Vagina (tissue), 2 donors: ENCODE results near the gene SNORC. TPM values are rescaled to one million over a fixed set of nuclear protein-coding genes. Genes with fewer than 3 reads are reported as not detected.

ENCODE experiments used
- DNase-seq, 2 donors: peaks; one replicate each; pipeline ENCODE4 v3.0.0-alpha.2; 2017; ENCODE audit errors: extremely low spot score in 2 of 2
- H3K27ac ChIP-seq: fragments of 200-600 bp; sonication (generic); one replicate; pipeline ENCODE4 v1.5.1; 2019
- H3K27me3 ChIP-seq: fragments of 200-600 bp; sonication (generic); one replicate; pipeline ENCODE4 v1.5.1; 2019
- H3K36me3 ChIP-seq, 2 donors: fragments of 200-600 bp; sonication (generic); one replicate each; pipeline ENCODE4 v1.5.1; 2017 to 2019
- H3K4me1 ChIP-seq: fragments of 200-600 bp; sonication (generic); one replicate; pipeline ENCODE4 v1.5.1; 2019
- H3K4me3 ChIP-seq, 2 donors: fragments of 200-600 bp; sonication (generic); 1 replicate in 1 of 2; 2 replicates in 1 of 2; pipeline ENCODE4 v1.5.1; 2016 to 2019
- H3K9me3 ChIP-seq: fragments of 200-600 bp; sonication (generic); one replicate; pipeline ENCODE4 v1.5.1; 2019
- CTCF ChIP-seq, 3 experiments: fragments of 450-650 bp in 2 of 3; fragments of 200-600 bp in 1 of 3; sonication (generic) in 1 of 3; IDR thresholded peaks; one replicate each; pipeline ENCODE4 v1.5.1; 2017 to 2019; ENCODE audit warnings: antibody characterized with exemption in 3 of 3, mild to moderate bottlenecking in 2 of 3, moderate library complexity in 2 of 3
- POLR2A ChIP-seq, 2 donors: fragments of 450-650 bp; IDR thresholded peaks; one replicate each; pipeline ENCODE4 v1.6.1; 2017; ENCODE audit warnings: antibody characterized with exemption in 2 of 2, mild to moderate bottlenecking in 2 of 2, moderate library complexity in 2 of 2
- POLR2AphosphoS5 ChIP-seq, 2 donors: sonication (generic); formaldehyde crosslinking; IDR thresholded peaks; one replicate each; pipeline ENCODE4 v1.9.0; 2017; ENCODE audit warnings: antibody characterized with exemption in 2 of 2, mild to moderate bottlenecking in 2 of 2, low read depth in 1 of 2; ENCODE audit not compliant: insufficient read depth in 1 of 2
- intact Hi-C: fragments of 100-400 bp; cut with DNase I; formaldehyde crosslinking; loops from one replicate; pipeline ENCODE4 v1.15.1; 2023
- total RNA-seq: library from RNA; depleted of rRNA; stranded (reverse); fragments of >200 nt; gene quantifications from one replicate; pipeline ENCODE4 v1.2.3, GENCODE V29; 2016

Gene SNORC
- total RNA-seq, 1 donor from 2014 or later, result not detected

GRCh38 chr2:232875256-232876121 is 5.4 kb downstream of the SNORC start:
- peaks cover 8% of the 10 kb centered on the region for H3K4me1 ChIP-seq
- peak overlapping the region; percentile 39 to 41 for H3K4me3 ChIP-seq
- no peaks in the 10 kb centered on the region for H3K36me3 ChIP-seq
- H3K27ac ChIP-seq, result no peak overlapping the region
- H3K27me3 ChIP-seq, result no peaks in the 10 kb centered on the region
- no peaks in the 10 kb centered on the region for H3K9me3 ChIP-seq
- TF ChIP-seq POLR2A (IDR thresholded peaks at IDR 0.05), result no peak
- TF ChIP-seq CTCF (IDR thresholded peaks at IDR 0.05), result no peak
- TF ChIP-seq POLR2AphosphoS5 (IDR thresholded peaks at IDR 0.05; ENCODE audit: insufficient read depth in 1 of 2, low read depth in 1 of 2), result no peak
- no peak for DNase-seq
- intact Hi-C loops, result no loop called here

GRCh38 chr2:232876161-232876977 is 6.3 kb downstream of the SNORC start:
- intact Hi-C loops, result no loop called here
- H3K4me3 ChIP-seq, result peak overlapping the region; percentile 39 to 41
- no peaks in the 10 kb centered on the region for H3K27me3 ChIP-seq
- no peak overlapping the region for H3K27ac ChIP-seq
- no peak for DNase-seq
- no peak for TF ChIP-seq POLR2A (IDR thresholded peaks at IDR 0.05)
- TF ChIP-seq CTCF (IDR thresholded peaks at IDR 0.05), result no peak
- no peak for TF ChIP-seq POLR2AphosphoS5 (IDR thresholded peaks at IDR 0.05; ENCODE audit: insufficient read depth in 1 of 2, low read depth in 1 of 2)
- peaks cover 8% of the 10 kb centered on the region for H3K4me1 ChIP-seq
- H3K36me3 ChIP-seq, result no peaks in the 10 kb centered on the region
- H3K9me3 ChIP-seq, result no peaks in the 10 kb centered on the region

DNA sequence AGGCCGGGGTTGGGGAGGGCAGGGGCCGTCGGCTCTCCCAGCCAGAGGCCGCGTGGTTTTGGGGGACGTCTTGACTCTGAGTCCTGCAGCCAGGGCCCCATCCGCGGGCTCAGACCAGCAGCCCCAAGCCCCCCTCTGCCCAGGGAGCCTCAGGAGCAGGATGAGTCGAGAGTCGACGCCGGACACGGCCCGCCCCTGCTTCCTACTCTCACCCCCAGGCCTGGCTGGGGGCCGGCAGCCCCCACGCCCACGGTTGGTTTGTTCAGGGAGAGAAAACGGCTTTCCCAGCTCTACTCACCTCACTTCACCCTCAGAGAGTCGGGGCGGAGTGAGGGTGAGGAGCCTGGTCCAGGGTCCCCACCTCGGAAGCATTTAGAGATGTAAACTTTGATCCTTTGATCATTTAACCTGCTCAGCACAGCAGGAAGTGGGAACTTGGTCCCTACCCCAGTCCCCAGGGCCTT is 6.9 kb downstream of the SNORC start:
- Histone ChIP-seq H3K4me3 (peak overlapping the region; percentile 39 to 41), H3K9me3 (no peaks in the 10 kb centered on the region), H3K27ac (no peak overlapping the region), H3K27me3 (no peaks in the 10 kb centered on the region), H3K36me3 (no peaks in the 10 kb centered on the region), H3K4me1 (peaks cover 8% of the 10 kb centered on the region)
- DNase-seq, result no peak
- TF ChIP-seq POLR2AphosphoS5 (IDR thresholded peaks at IDR 0.05; ENCODE audit: insufficient read depth in 1 of 2, low read depth in 1 of 2), result no peak
- intact Hi-C loops, result no loop called here

DNA sequence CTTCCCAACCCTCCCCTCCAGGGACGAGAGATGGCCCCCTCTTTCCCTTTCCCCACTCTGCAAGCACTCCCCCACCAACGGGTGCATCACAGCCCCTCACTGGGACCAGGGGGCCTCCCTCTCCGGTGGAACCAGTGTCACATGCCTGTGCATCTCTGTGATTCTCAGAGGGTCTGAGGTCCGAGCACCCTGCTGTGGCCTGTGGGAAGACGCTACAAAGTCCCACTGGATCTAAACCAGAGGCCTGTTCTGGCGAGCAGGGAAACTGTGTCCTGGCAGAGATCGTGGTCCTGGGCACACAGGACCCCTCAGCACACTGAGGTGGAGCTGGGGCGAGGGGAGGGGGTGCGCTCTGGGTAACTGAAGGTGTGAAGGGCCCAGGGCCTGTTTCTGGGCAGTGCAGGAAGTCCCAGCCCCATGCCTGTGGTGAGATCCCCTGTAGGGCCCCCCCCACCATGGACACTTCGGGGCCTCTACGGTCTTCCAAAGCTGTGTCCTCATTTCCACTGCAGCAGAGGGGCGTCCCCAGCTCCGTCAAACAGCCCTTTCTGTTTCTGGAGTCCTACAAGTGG is 8.0 kb downstream of the SNORC start:
- Histone ChIP-seq H3K27ac (no peak overlapping the region), H3K4me1 (peaks cover 8% of the 10 kb centered on the region)
- TF ChIP-seq CTCF (IDR thresholded peaks at IDR 0.05), result no peak
- TF ChIP-seq POLR2AphosphoS5 (IDR thresholded peaks at IDR 0.05; ENCODE audit: insufficient read depth in 1 of 2, low read depth in 1 of 2), result no peak
- TF ChIP-seq POLR2A (IDR thresholded peaks at IDR 0.05), result no peak

GRCh38 chr2:232878855-232879617 is 9.0 kb downstream of the SNORC start:
- no peaks in the 10 kb centered on the region for H3K27me3 ChIP-seq
- intact Hi-C loops, result no loop called here
- no peak for DNase-seq

More for the DNA sequence above, 8.0 kb downstream of the SNORC start:
- Histone ChIP-seq H3K4me3 (no peak overlapping the region), H3K27me3 (no peaks in the 10 kb centered on the region), H3K9me3 (no peaks in the 10 kb centered on the region), H3K36me3 (no peaks in the 10 kb centered on the region)
- intact Hi-C loops, result no loop called here
- DNase-seq, result no peak

More at GRCh38 chr2:232878855-232879617, 9.0 kb downstream of the SNORC start:
- TF ChIP-seq POLR2A (IDR thresholded peaks at IDR 0.05) (no peak), CTCF (IDR thresholded peaks at IDR 0.05) (no peak), POLR2AphosphoS5 (IDR thresholded peaks at IDR 0.05; ENCODE audit: insufficient read depth in 1 of 2, low read depth in 1 of 2) (no peak)
- H3K9me3 ChIP-seq, result no peaks in the 10 kb centered on the region
- no peaks in the 10 kb centered on the region for H3K36me3 ChIP-seq
- H3K27ac ChIP-seq, result no peak overlapping the region
- no peak overlapping the region for H3K4me3 ChIP-seq
- peaks cover 8% of the 10 kb centered on the region for H3K4me1 ChIP-seq
